H1 (cell line): ENCODE data around the gene IRF8. TPM values are rescaled to one million over a fixed set of nuclear protein-coding genes. Genes with fewer than 3 reads are reported as not detected.

Experiments used
- CTCF ChIA-PET: fragments of 300-600 bp; sonication (Branson Sonifier 250); formaldehyde crosslinking; loops from one replicate; lab custom pipeline; 2021; ENCODE audit not compliant: partially characterized antibody; lab: Charles Lee
- POLR2A ChIA-PET: fragments of 300-600 bp; sonication (Branson Sonifier 250); formaldehyde crosslinking; loops from one replicate; lab custom pipeline; 2021; ENCODE audit warnings: inconsistent platforms; ENCODE audit not compliant: partially characterized antibody; lab: Charles Lee
- DNase-seq, 2 experiments: peaks; one replicate each; pipeline versions ENCODE4 v3.0.0 to v3.0.0-alpha.2; 2010 to 2022; ENCODE audit warnings: low spot score in 2 of 2, low read depth in 1 of 2, mixed read lengths in 1 of 2
- FAIRE-seq: peaks from 2 replicates; lab custom pipeline; 2011; peaks lifted over from hg19 to GRCh38; lab: Jason Lieb, UNC
- H2AFZ ChIP-seq: 2 replicates; pipeline ENCODE4 v1.8.1; 2012; ENCODE audit warnings: low read length, inconsistent platforms
- H2AK5ac ChIP-seq: 2 replicates; pipeline ENCODE4 v1.6.1; 2013; ENCODE audit warnings: low read depth, low read length
- H2BK120ac ChIP-seq: replicated peaks from 2 replicates; pipeline ENCODE3; 2013; ENCODE audit warnings: low read depth, low read length, inconsistent platforms
- H2BK12ac ChIP-seq: 2 replicates; pipeline ENCODE4 v1.6.1; 2013; ENCODE audit warnings: low read depth, low read length
- H2BK15ac ChIP-seq: 2 replicates; pipeline ENCODE4 v1.6.1; 2013; ENCODE audit warnings: low read length
- H2BK20ac ChIP-seq: 2 replicates; pipeline ENCODE4 v1.6.1; 2013; ENCODE audit warnings: low read length
- H2BK5ac ChIP-seq: 2 replicates; pipeline ENCODE4 v1.6.1; 2013; ENCODE audit warnings: low read depth, low read length
- H3K14ac ChIP-seq: 2 replicates; pipeline ENCODE4 v1.6.1; 2013; ENCODE audit warnings: inconsistent platforms; ENCODE audit not compliant: insufficient read length
- H3K18ac ChIP-seq: 2 replicates; pipeline ENCODE4 v1.6.1; 2013; ENCODE audit warnings: low read length; ENCODE audit errors: extremely low read depth
- H3K23ac ChIP-seq: 2 replicates; pipeline ENCODE4 v1.6.1; 2013; ENCODE audit warnings: inconsistent platforms; ENCODE audit not compliant: insufficient read length
- H3K23me2 ChIP-seq: 2 replicates; pipeline ENCODE4 v1.6.1; 2013; ENCODE audit warnings: low read depth, low read length
- H3K27ac ChIP-seq: 2 replicates; pipeline ENCODE4 v1.6.1; 2011; ENCODE audit warnings: low read depth, low read length, inconsistent platforms
- H3K27me3 ChIP-seq, 4 experiments: replicated peaks in 1 of 4; 1 replicate in 1 of 4; 2 replicates in 3 of 4; pipeline versions ENCODE4 v1.6.1 to v1.8.1; 2011 to 2013; ENCODE audit warnings: low read length in 3 of 4, mild to moderate bottlenecking in 3 of 4, inconsistent platforms in 2 of 4, mixed read lengths in 2 of 4, moderate library complexity in 1 of 4; ENCODE audit not compliant: control insufficient read depth in 3 of 4, insufficient read depth in 3 of 4; ENCODE audit errors: extremely low read depth in 1 of 4
- H3K36me3 ChIP-seq, 4 experiments: 2 replicates each; pipeline versions ENCODE4 v1.6.1 to v1.8.1; 2011 to 2013; ENCODE audit warnings: mild to moderate bottlenecking in 4 of 4, low read length in 3 of 4, moderate library complexity in 2 of 4, control low read depth in 1 of 4, inconsistent platforms in 1 of 4; ENCODE audit not compliant: insufficient read depth in 4 of 4, control insufficient read depth in 2 of 4
- H3K4ac ChIP-seq: replicated peaks from 2 replicates; pipeline ENCODE3; 2013; ENCODE audit warnings: low read length, low read depth, mixed read lengths, inconsistent platforms; ENCODE audit not compliant: insufficient read length
- H3K4me1 ChIP-seq, 4 experiments: replicated peaks in 1 of 4; 1 replicate in 1 of 4; 2 replicates in 3 of 4; pipeline versions ENCODE4 v1.6.1 to v1.8.1; 2011 to 2013; ENCODE audit warnings: low read length in 3 of 4, inconsistent platforms in 2 of 4, mixed read lengths in 1 of 4; ENCODE audit not compliant: insufficient read depth in 4 of 4, control insufficient read depth in 3 of 4
- H3K4me2 ChIP-seq, 2 experiments: 2 replicates each; pipeline versions ENCODE4 v1.6.1 to v1.8.1; 2011 to 2013; ENCODE audit warnings: low read depth in 2 of 2, low read length in 2 of 2, control low read depth in 1 of 2, inconsistent platforms in 1 of 2, mild to moderate bottlenecking in 1 of 2; ENCODE audit not compliant: insufficient read depth in 1 of 2
- H3K4me3 ChIP-seq, 4 experiments: fragments of 200-600, 300-600 bp in 1 of 4; sonication (generic), shearing (Covaris generic), sonication (Bioruptor Twin) in 1 of 4; 2 replicates each; pipeline versions ENCODE4 v1.5.1 to v1.8.1; 2011 to 2016; ENCODE audit warnings: low read length in 4 of 4, low read depth in 3 of 4, control low read depth in 2 of 4, inconsistent platforms in 2 of 4, mild to moderate bottlenecking in 2 of 4, mixed read lengths in 1 of 4, moderate library complexity in 1 of 4; ENCODE audit not compliant: insufficient read depth in 2 of 4; ENCODE audit errors: extremely low read depth in 1 of 4
- H3K56ac ChIP-seq: replicated peaks from 2 replicates; pipeline ENCODE3; 2013; ENCODE audit warnings: low read depth, mild to moderate bottlenecking, mixed read lengths, low read length, inconsistent platforms; ENCODE audit not compliant: insufficient read length
- H3K79me1 ChIP-seq: 2 replicates; pipeline ENCODE4 v1.6.1; 2013; ENCODE audit warnings: low read depth, low read length, control low read depth
- H3K79me2 ChIP-seq, 2 experiments: 2 replicates each; pipeline versions ENCODE4 v1.6.1 to v1.8.1; 2012 to 2013; ENCODE audit warnings: low read length in 2 of 2, mild to moderate bottlenecking in 2 of 2, inconsistent platforms in 1 of 2; ENCODE audit not compliant: insufficient read depth in 2 of 2, control insufficient read depth in 1 of 2
- H3K9ac ChIP-seq, 4 experiments: replicated peaks in 1 of 4; 1 replicate in 1 of 4; 2 replicates in 3 of 4; pipeline versions ENCODE4 v1.6.1 to v1.8.1; 2011 to 2013; ENCODE audit warnings: low read depth in 3 of 4, low read length in 3 of 4, control low read depth in 2 of 4, mild to moderate bottlenecking in 2 of 4, moderate library complexity in 2 of 4, inconsistent platforms in 1 of 4; ENCODE audit errors: extremely low read depth in 1 of 4
- H3K9me3 ChIP-seq, 2 experiments: 2 replicates each; pipeline versions ENCODE4 v1.6.1 to v1.8.1; 2012 to 2013; ENCODE audit warnings: mild to moderate bottlenecking in 2 of 2, moderate library complexity in 2 of 2, control low read depth in 1 of 2, inconsistent platforms in 1 of 2, low read depth in 1 of 2, low read length in 1 of 2, mixed read lengths in 1 of 2; ENCODE audit not compliant: insufficient read depth in 2 of 2
- H4K20me1 ChIP-seq, 2 experiments: replicated peaks in 1 of 2; 2 replicates each; pipeline versions ENCODE3 to v1.8.1; 2011 to 2013; ENCODE audit warnings: inconsistent platforms in 2 of 2, low read length in 2 of 2, mild to moderate bottlenecking in 1 of 2; ENCODE audit not compliant: insufficient read depth in 2 of 2, control insufficient read depth in 1 of 2
- H4K5ac ChIP-seq: 2 replicates; pipeline ENCODE4 v1.6.1; 2013; ENCODE audit warnings: low read length, low read depth, mixed read lengths, inconsistent platforms; ENCODE audit not compliant: insufficient read length
- H4K8ac ChIP-seq: 2 replicates; pipeline ENCODE4 v1.8.0; 2013; ENCODE audit warnings: mild to moderate bottlenecking, moderate library complexity, low read length, inconsistent platforms; ENCODE audit not compliant: insufficient read depth; ENCODE audit errors: extremely low read depth
- H4K91ac ChIP-seq: replicated peaks from 2 replicates; pipeline ENCODE3; 2013; ENCODE audit warnings: low read length, mixed read lengths, inconsistent platforms; ENCODE audit not compliant: insufficient read length
- BCL11A ChIP-seq, 2 experiments: IDR thresholded peaks; one replicate each; pipeline ENCODE4 v1.6.1; 2011; ENCODE audit warnings: low read depth in 2 of 2, low read length in 2 of 2, mild to moderate bottlenecking in 2 of 2
- CHD1 ChIP-seq: IDR thresholded peaks from 2 replicates; pipeline ENCODE4 v1.6.1; 2012; ENCODE audit warnings: low read depth, low read length, improper control_type of control experiment
- E2F6 ChIP-seq: IDR thresholded peaks from 2 replicates; pipeline ENCODE4 v1.6.1; 2012; ENCODE audit warnings: inconsistent platforms
- EGR1 ChIP-seq: IDR thresholded peaks from 2 replicates; pipeline ENCODE4 v1.6.1; 2011; ENCODE audit warnings: low read depth, low read length, borderline replicate concordance
- JUN ChIP-seq: IDR thresholded peaks from 2 replicates; pipeline ENCODE4 v1.6.1; 2011; ENCODE audit warnings: low read depth, mild to moderate bottlenecking, improper control_type of control experiment, low read length
- NANOG ChIP-seq: IDR thresholded peaks from 2 replicates; pipeline ENCODE4 v1.6.1; 2011; ENCODE audit warnings: low read length, low read depth, mild to moderate bottlenecking, inconsistent platforms; ENCODE audit not compliant: insufficient read depth, poor library complexity, severe bottlenecking
- RFX5 ChIP-seq: IDR thresholded peaks from 2 replicates; pipeline ENCODE4 v1.6.1; 2011; ENCODE audit warnings: low read depth, low read length, improper control_type of control experiment, borderline replicate concordance
- SIX5 ChIP-seq: IDR thresholded peaks from 2 replicates; pipeline ENCODE4 v1.6.1; 2011; ENCODE audit warnings: mild to moderate bottlenecking, low read depth, low read length
- polyA plus RNA-seq, 7 experiments: library from polyadenylated mRNA; depleted of rRNA in 3 of 7; stranded (reverse) in 5 of 7; unstranded in 2 of 7; fragments of >200 nt in 5 of 7; fragments of 200-250 nt in 2 of 7; gene quantifications; 1 replicate in 5 of 7; 2 replicates in 1 of 7; 4 replicates in 1 of 7; pipeline versions ENCODE4 v1.2.1 to v1.2.3, GENCODE V29; 2011 to 2013; ENCODE audit warnings: missing spikeins in 2 of 7, mixed read lengths in 2 of 7
- total RNA-seq: library from RNA; stranded (reverse); fragmentation: NEBNext Ultra II Directional; extraction: Animal tissue kit (Norgen Biotek cat#: 25700); gene quantifications from 2 replicates; pipeline ENCODE4 v1.2.1, GENCODE V29; 2021

The IRF8 gene
- total and polyA plus RNA-seq, 2 of the 8 experiments (the other 6 are each of a cell fraction or from before 2014, with no cell fraction given), result 0.35 to 2.0 TPM

DNA sequence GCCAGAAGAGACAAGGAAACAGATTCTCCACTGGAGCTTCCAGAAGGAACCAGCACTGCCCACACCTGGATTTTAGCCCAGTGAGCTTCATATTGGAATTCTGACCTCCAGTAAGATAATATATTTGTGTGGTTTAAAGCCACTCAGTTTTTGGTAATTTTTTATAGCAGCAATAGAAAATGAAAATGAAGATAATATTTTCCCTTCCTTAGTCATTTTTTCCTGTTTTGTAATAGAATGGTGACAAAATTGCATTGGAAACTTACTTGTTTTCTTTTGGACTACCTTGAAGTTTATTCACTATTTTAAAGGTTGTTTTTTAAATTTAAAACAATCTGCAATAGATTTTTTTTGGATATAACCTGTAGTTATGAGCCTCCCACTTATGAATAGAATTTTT lies 29.8 kb upstream of the IRF8 start:
- no peaks in the 10 kb centered on the region for H4K20me1 ChIP-seq
- no peak overlapping the region for H3K9ac ChIP-seq
- no peak overlapping the region for H2BK5ac ChIP-seq
- H3K36me3 ChIP-seq, result no peaks in the 10 kb centered on the region
- no peak overlapping the region for H2BK20ac ChIP-seq
- H2AK5ac ChIP-seq, result no peak overlapping the region
- no peak overlapping the region for H3K4me3 ChIP-seq
- H3K4me2 ChIP-seq, result no peak overlapping the region; a peak in 1 of 4 replicates
- no peak overlapping the region for H3K56ac ChIP-seq
- ChIA-PET CTCF (interaction anchor here (1.3 kb wide), 1 partner anchor 50 kb away, joined by 3 read pairs; no protein-coding TSS in a partner anchor), POLR2A (no interaction called here)
- no peak for FAIRE-seq
- H3K79me1 ChIP-seq, result no peaks in the 10 kb centered on the region
- H3K23me2 ChIP-seq, result no peaks in the 10 kb centered on the region
- H3K4me1 ChIP-seq, result peaks cover 0 to 5% (median 2%) of the 10 kb centered on the region in 4 experiments; a peak in 4 of 7 replicates
- no peak for DNase-seq
- H2BK15ac ChIP-seq, result no peak overlapping the region
- H3K27ac ChIP-seq, result no peak overlapping the region
- no peak overlapping the region for H4K8ac ChIP-seq
- H3K9me3 ChIP-seq, result peaks cover 3 to 4% of the 10 kb centered on the region in 2 experiments; a peak in 2 of 4 replicates
- H4K5ac ChIP-seq, result no peak overlapping the region
- no peak overlapping the region for H3K23ac ChIP-seq
- no peaks in the 10 kb centered on the region; a peak in 1 of 7 replicates for H3K27me3 ChIP-seq
- H3K79me2 ChIP-seq, result no peaks in the 10 kb centered on the region
- no peak overlapping the region for H2BK12ac ChIP-seq
- no peak overlapping the region for H4K91ac ChIP-seq
- no peak overlapping the region for H2AFZ ChIP-seq
- no peak overlapping the region for H3K18ac ChIP-seq
- H3K14ac ChIP-seq, result no peak overlapping the region
- H2BK120ac ChIP-seq, result no peak overlapping the region
- H3K4ac ChIP-seq, result no peak overlapping the region
- TF ChIP-seq CHD1 (no peak), EGR1 (no peak), JUN (no peak), E2F6 (no peak), BCL11A (IDR thresholded peaks at IDR 0.05; ENCODE audit: low read depth in 2 of 2, low read length in 2 of 2) (no peak), NANOG (no peak), SIX5 (no peak), RFX5 (no peak)
